Measurements from ENCODE around the gene DMBX1. TPM values are rescaled to one million over a fixed set of nuclear protein-coding genes. Genes with fewer than 3 reads are reported as not detected.

Gene DMBX1
- polyA plus RNA-seq, 2 of the 4 experiments (the other 2 are of a cell fraction) = 0.44 to 2.2 TPM

DNA sequence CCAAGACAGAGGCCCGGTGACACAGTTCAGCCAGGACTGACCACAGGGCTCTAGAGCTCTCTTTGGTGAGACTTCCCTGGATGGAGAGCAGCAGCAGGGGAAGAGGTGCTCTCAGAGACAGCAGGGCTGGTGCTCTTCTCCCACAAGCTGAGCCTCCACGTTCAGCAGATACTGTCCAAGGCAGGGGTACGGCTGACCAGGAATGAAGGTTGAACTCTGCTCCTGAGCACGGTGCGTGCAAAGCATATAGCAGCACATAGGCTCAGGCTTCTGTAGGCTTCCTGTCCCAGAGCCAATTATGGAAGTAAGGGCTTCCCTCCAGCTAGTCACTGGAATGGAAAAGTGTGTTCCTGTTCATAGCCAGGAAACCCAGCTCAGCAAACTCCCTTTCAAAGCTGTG lies 23.9 kb downstream of the DMBX1 start (continued):
- TF ChIP-seq HOXB5 (CRISPR knock-in tag; IDR thresholded peaks at IDR 0.05) (no peak), BHLHE40 (IDR thresholded peaks at IDR 0.05; ENCODE audit: low read depth, low read length) (no peak), RFX5 (IDR thresholded peaks at IDR 0.05) (no peak), PHF8 (IDR thresholded peaks at IDR 0.05; ENCODE audit: borderline replicate concordance, low read depth) (no peak), CBX8 (IDR thresholded peaks at IDR 0.05) (no peak)
- TF ChIP-seq, protein P1, sequence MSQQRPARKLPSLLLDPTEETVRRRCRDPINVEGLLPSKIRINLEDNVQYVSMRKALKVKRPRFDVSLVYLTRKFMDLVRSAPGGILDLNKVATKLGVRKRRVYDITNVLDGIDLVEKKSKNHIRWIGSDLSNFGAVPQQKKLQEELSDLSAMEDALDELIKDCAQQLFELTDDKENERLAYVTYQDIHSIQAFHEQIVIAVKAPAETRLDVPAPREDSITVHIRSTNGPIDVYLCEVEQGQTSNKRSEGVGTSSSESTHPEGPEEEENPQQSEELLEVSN (IDR thresholded peaks at IDR 0.05; ENCODE audit: borderline replicate concordance, low read depth) = no peak

DNA sequence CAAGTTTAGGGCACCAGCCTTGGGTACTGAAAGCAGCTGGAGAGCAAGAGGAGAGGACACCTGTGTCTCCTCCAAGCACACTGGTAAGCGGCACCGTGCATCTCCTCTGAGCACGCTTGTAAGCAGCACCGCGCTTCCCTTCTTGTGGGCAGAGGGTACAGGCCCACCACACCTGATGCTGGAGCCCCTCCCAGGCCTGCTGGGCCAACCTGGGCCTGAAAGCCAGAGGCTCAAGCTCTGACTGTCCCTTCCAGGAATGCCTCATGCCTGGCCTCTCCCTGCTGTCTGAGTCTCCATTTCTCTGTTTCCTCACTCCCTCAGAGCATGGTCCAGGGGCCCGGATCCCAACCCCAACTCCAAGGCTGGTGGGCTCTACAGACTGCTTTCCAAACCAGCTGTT lies 25.9 kb downstream of the DMBX1 start:
- no peak for FAIRE-seq
- CTCF ChIA-PET = interaction anchor here (0.6 to 3.6 kb wide), 3 partner anchors 12 to 669 kb away, joined by 3 to 29 read pairs (median 4); no protein-coding TSS in a partner anchor
- H3K4me1 ChIP-seq = peaks cover 43% of the 10 kb centered on the region

DNA sequence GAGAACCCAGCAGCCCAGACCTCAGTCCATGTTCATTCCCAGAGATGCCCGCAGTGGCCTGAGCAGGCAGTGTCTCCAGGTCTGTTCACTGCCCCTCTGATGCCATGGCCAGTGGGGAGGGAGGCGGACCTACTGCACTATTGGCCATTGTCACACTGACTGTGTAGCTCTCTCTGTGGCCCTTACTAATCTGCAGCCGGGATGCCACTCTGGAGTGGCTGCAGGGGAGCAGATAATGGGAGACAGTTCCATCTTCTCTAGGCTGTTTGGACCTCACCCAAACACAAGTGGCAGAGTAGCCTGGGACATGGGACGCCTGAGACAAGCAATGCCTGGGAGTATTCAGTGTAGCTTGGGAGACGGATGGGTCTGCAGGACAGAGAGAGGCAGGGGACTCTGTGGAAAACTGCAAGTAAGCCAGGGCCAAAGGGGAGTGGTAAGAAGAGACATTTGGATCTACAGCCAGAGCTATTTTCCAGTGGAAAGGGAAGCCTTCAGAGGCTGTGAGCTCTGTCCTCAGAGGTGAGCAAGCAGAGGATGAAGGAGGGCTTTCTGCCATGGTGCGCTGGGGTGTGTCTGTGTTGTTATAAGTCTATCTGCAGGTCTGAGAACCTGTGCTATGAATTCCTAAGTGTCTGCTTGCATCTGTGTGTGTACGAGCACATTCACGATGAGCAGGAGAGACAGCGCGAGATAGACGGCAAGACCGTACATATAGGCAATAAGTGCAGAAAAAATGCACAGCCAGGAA lies 26.7 kb downstream of the DMBX1 start:
- H3K27ac ChIP-seq = peak overlapping the region; percentile 45 to 97; a peak in 4 of 6 replicates
- ChIA-PET CTCF (interaction anchor here (0.6 to 3.6 kb wide), 3 partner anchors 12 to 668 kb away, joined by 3 to 29 read pairs (median 4); no protein-coding TSS in a partner anchor), POLR2A (no interaction called here)
- peaks cover 51% of the 10 kb centered on the region for H3K4me1 ChIP-seq
- H3K9me3 ChIP-seq = no peaks in the 10 kb centered on the region
- ATAC-seq (no peak), DNase-seq (ENCODE audit: low read depth in 1 of 2, low spot score in 1 of 2) (no peak), FAIRE-seq (no peak)
- no peak overlapping the region for H3K4me3 ChIP-seq
- peak overlapping the region; percentile 35; the same call in 1 of the 3 replicates for H3K4me2 ChIP-seq
- WGBS (ENCODE audit: missing lambda C conversion rate) = 88% methylated on average over 12 of the region's 12 CpGs
- TF ChIP-seq NR3C1 (IDR thresholded peaks at IDR 0.05) = no peak
- no peak for TF ChIP-seq BHLHE40 (IDR thresholded peaks at IDR 0.05; ENCODE audit: low read depth, low read length)
- TF ChIP-seq HDAC2 (IDR thresholded peaks at IDR 0.05) = no peak
- TF ChIP-seq, protein P2, sequence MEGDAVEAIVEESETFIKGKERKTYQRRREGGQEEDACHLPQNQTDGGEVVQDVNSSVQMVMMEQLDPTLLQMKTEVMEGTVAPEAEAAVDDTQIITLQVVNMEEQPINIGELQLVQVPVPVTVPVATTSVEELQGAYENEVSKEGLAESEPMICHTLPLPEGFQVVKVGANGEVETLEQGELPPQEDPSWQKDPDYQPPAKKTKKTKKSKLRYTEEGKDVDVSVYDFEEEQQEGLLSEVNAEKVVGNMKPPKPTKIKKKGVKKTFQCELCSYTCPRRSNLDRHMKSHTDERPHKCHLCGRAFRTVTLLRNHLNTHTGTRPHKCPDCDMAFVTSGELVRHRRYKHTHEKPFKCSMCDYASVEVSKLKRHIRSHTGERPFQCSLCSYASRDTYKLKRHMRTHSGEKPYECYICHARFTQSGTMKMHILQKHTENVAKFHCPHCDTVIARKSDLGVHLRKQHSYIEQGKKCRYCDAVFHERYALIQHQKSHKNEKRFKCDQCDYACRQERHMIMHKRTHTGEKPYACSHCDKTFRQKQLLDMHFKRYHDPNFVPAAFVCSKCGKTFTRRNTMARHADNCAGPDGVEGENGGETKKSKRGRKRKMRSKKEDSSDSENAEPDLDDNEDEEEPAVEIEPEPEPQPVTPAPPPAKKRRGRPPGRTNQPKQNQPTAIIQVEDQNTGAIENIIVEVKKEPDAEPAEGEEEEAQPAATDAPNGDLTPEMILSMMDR (IDR thresholded peaks at IDR 0.05) = no peak

More for the DNA sequence above, 25.9 kb downstream of the DMBX1 start:
- Histone ChIP-seq H3K27ac (peak overlapping the region in 1 of 2 experiments; percentile 97; a peak in 3 of 6 replicates), H3K4me3 (no peak overlapping the region), H3K9me3 (no peaks in the 10 kb centered on the region), H3K4me2 (no peak overlapping the region)
- TF ChIP-seq, protein P3, sequence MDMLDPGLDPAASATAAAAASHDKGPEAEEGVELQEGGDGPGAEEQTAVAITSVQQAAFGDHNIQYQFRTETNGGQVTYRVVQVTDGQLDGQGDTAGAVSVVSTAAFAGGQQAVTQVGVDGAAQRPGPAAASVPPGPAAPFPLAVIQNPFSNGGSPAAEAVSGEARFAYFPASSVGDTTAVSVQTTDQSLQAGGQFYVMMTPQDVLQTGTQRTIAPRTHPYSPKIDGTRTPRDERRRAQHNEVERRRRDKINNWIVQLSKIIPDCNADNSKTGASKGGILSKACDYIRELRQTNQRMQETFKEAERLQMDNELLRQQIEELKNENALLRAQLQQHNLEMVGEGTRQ (IDR thresholded peaks at IDR 0.05) = no peak
- TF ChIP-seq CBX2 (IDR thresholded peaks at IDR 0.05; ENCODE audit: borderline replicate concordance, low read depth) (no peak), POLR2AphosphoS2 (conservative IDR thresholded peaks at IDR 0.05; ENCODE audit: low read length) (no peak), MAFK (IDR thresholded peaks at IDR 0.05; ENCODE audit: partially characterized antibody) (no peak), FOXS1 (CRISPR knock-in tag; IDR thresholded peaks at IDR 0.05) (no peak), RFX5 (IDR thresholded peaks at IDR 0.05) (no peak), NPAS2 (CRISPR knock-in tag; IDR thresholded peaks at IDR 0.05; ENCODE audit: borderline replicate concordance) (no peak)
- POLR2A ChIA-PET = no interaction called here
- WGBS (ENCODE audit: missing lambda C conversion rate) = 100% methylated on average over 1 of the region's 6 CpGs
- ATAC-seq (no peak), DNase-seq (ENCODE audit: low read depth in 1 of 2, low spot score in 1 of 2) (no peak)

DNA sequence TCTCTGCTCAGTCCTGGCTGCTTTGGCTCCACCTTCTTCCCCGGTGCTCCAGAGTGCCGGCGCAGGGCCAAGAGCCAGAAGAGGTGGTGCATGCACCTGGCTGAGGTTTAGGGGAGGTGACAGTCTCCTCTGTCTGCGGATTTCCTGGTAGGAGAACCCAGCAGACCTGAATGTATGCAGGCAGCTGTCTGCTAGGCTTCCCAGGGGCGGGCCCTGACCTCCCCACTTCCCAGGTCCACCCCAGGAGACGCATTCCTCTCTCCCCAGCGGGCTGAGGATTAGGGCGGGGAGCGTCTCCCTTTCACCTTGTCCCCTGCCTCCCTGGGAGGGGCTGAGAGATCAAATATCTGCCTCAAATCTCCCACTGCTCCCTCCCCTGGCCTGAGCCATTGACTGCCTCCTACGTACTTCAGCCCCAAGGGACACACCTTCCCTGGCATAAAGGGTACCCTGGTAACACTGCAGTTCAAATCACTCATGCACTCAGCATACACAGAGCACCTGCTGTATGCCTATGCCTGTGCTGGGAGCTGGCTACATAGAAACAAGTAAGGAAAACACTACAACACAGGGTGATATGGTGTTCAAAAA lies 27.5 kb downstream of the DMBX1 start:
- ChIA-PET CTCF (interaction anchor here (0.6 to 3.6 kb wide), 4 partner anchors 11 to 161 kb away, joined by 3 to 29 read pairs (median 4); no protein-coding TSS in a partner anchor), POLR2A (no interaction called here)
- FAIRE-seq = no peak
- ATAC-seq = peak; percentile 4 to 37; a peak in 3 of 6 replicates
- DNase-seq (ENCODE audit: low read depth in 1 of 2, low spot score in 1 of 2) = peak in 1 of 2 experiments; percentile 34
- Histone ChIP-seq H3K4me2 (peak overlapping the region; percentile 35), H3K4me1 (peaks cover 58% of the 10 kb centered on the region), H3K9me3 (no peaks in the 10 kb centered on the region), H3K27ac (peak overlapping the region; percentile 85 to 97; a peak in 5 of 6 replicates), H3K4me3 (no peak overlapping the region)
- no peak for TF ChIP-seq HEYL (CRISPR knock-in tag; IDR thresholded peaks at IDR 0.05)
- no peak for TF ChIP-seq BHLHE40 (IDR thresholded peaks at IDR 0.05; ENCODE audit: low read depth, low read length)
- TF ChIP-seq, protein P4, sequence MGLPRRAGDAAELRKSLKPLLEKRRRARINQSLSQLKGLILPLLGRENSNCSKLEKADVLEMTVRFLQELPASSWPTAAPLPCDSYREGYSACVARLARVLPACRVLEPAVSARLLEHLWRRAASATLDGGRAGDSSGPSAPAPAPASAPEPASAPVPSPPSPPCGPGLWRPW (IDR thresholded peaks at IDR 0.05) = no peak
- no peak for TF ChIP-seq RNF2 (IDR thresholded peaks at IDR 0.05; ENCODE audit: borderline replicate concordance, low read depth)
- TF ChIP-seq MAZ (IDR thresholded peaks at IDR 0.05; ENCODE audit: borderline replicate concordance, low read depth, low read length) = no peak
- TF ChIP-seq FOSL2 (IDR thresholded peaks at IDR 0.05) = no peak
- TF ChIP-seq FOSL2 (CRISPR knock-in tag; IDR thresholded peaks at IDR 0.05) = no peak
- TF ChIP-seq, protein P2 (IDR thresholded peaks at IDR 0.05) = no peak
- TF ChIP-seq CHD2 (IDR thresholded peaks at IDR 0.05; ENCODE audit: low read length, partially characterized antibody) = no peak
- TF ChIP-seq CEBPB (IDR thresholded peaks at IDR 0.05) = no peak
- TF ChIP-seq MAFK (IDR thresholded peaks at IDR 0.05; ENCODE audit: partially characterized antibody) = no peak
- no peak for TF ChIP-seq NFE2L2 (conservative IDR thresholded peaks at IDR 0.05; ENCODE audit: low read length)
- WGBS (ENCODE audit: missing lambda C conversion rate) = 19% methylated on average over 8 of the region's 10 CpGs

All from A549 (cell line).